Neural cell (in vitro differentiated cells): ENCODE results near the gene COL1A1. TPM values are rescaled to one million over a fixed set of nuclear protein-coding genes. Genes with fewer than 3 reads are reported as not detected.

Experiments
- H2AFZ ChIP-seq: fragments of 200-600, 300-800 bp; sonication (generic), shearing (Covaris generic); 2 replicates; pipeline ENCODE4 v1.6.0; 2014; ENCODE audit warnings: low read depth, mild to moderate bottlenecking, antibody characterized with exemption, low read length, moderate library complexity
- H3F3A ChIP-seq: fragments of 200-600 bp; shearing (Covaris generic); 2 replicates; pipeline ENCODE4 v1.6.1; 2016; ENCODE audit warnings: mild to moderate bottlenecking, moderate library complexity, mixed read lengths, antibody characterized with exemption, low read length; ENCODE audit not compliant: insufficient read depth, poor library complexity, severe bottlenecking
- H3K27ac ChIP-seq: fragments of 200-600, 300-800 bp; sonication (generic), shearing (Covaris generic); 2 replicates; pipeline ENCODE4 v1.5.1; 2014; ENCODE audit warnings: mild to moderate bottlenecking, low read length, moderate library complexity
- H3K27me3 ChIP-seq: fragments of 300-800, 200-600 bp; sonication (generic), shearing (Covaris generic); 2 replicates; pipeline ENCODE4 v1.6.0; 2014; ENCODE audit warnings: mild to moderate bottlenecking, low read depth, low read length, moderate library complexity; ENCODE audit not compliant: insufficient read depth
- H3K36me3 ChIP-seq: fragments of 300-800, 200-600 bp; sonication (generic), shearing (Covaris generic); 2 replicates; pipeline ENCODE4 v1.5.1; 2014; ENCODE audit warnings: mild to moderate bottlenecking, antibody characterized with exemption, low read length, moderate library complexity; ENCODE audit not compliant: insufficient read depth
- H3K4me2 ChIP-seq: fragments of 300-800, 200-600 bp; sonication (generic), shearing (Covaris generic); 2 replicates; pipeline ENCODE4 v1.6.0; 2014; ENCODE audit warnings: mild to moderate bottlenecking, low read length
- H3K4me3 ChIP-seq: fragments of 300-800, 200-600 bp; sonication (generic), shearing (Covaris generic); 2 replicates; pipeline ENCODE4 v1.5.1; 2014; ENCODE audit warnings: mild to moderate bottlenecking, low read length, moderate library complexity
- H3K79me2 ChIP-seq: fragments of 200-600 bp; shearing (Covaris generic); replicated peaks from 2 replicates; pipeline ENCODE4 v1.6.0; 2014; ENCODE audit warnings: mild to moderate bottlenecking, low read length, moderate library complexity; ENCODE audit not compliant: insufficient read depth
- H3K9ac ChIP-seq: fragments of 300-800, 200-600 bp; sonication (generic), shearing (Covaris generic); 2 replicates; pipeline ENCODE4 v1.6.1; 2016; ENCODE audit warnings: mild to moderate bottlenecking, low read length, mixed read lengths
- H3K9me2 ChIP-seq: fragments of 200-600 bp; shearing (Covaris generic); 2 replicates; pipeline ENCODE4 v1.6.1; 2016; ENCODE audit warnings: mild to moderate bottlenecking, low read length, mixed read lengths; ENCODE audit not compliant: insufficient read depth
- H3K9me3 ChIP-seq: fragments of 200-600, 300-800 bp; sonication (generic), shearing (Covaris generic); 2 replicates; pipeline ENCODE4 v1.6.1; 2016; ENCODE audit warnings: mild to moderate bottlenecking, mixed run types, low read length, moderate library complexity, mixed read lengths
- H4K20me1 ChIP-seq: fragments of 200-600 bp; shearing (Covaris generic); 2 replicates; pipeline ENCODE4 v1.6.1; 2016; ENCODE audit warnings: mild to moderate bottlenecking, mixed run types; ENCODE audit not compliant: insufficient read depth
- CTCF ChIP-seq: fragments of 450-650 bp; IDR thresholded peaks from 2 replicates; pipeline ENCODE4 v1.5.1; 2014; ENCODE audit warnings: antibody characterized with exemption, mild to moderate bottlenecking, moderate library complexity; ENCODE audit not compliant: poor library complexity, severe bottlenecking
- EP300 ChIP-seq: fragments of 450-650 bp; conservative IDR thresholded peaks from 2 replicates; pipeline ENCODE4 v1.6.1; 2014; ENCODE audit warnings: antibody characterized with exemption, mild to moderate bottlenecking, moderate library complexity; ENCODE audit not compliant: poor library complexity, severe bottlenecking
- EZH2 ChIP-seq: fragments of 200-600, 300-800 bp; shearing (Covaris generic), sonication (generic); IDR thresholded peaks from 2 replicates; pipeline ENCODE4 v1.6.1; 2014; ENCODE audit warnings: antibody characterized with exemption, low read length, borderline replicate concordance, mild to moderate bottlenecking; ENCODE audit not compliant: insufficient read depth, poor library complexity, severe bottlenecking
- MXI1 ChIP-seq: fragments of 450-650 bp; conservative IDR thresholded peaks from 2 replicates; pipeline ENCODE4 v1.6.1; 2014; ENCODE audit warnings: antibody characterized with exemption, mild to moderate bottlenecking; ENCODE audit not compliant: poor library complexity, severe bottlenecking
- POLR2AphosphoS5 ChIP-seq: IDR thresholded peaks from 2 replicates; pipeline ENCODE4 v1.6.1; 2012
- RAD21 ChIP-seq: fragments of 450-650 bp; conservative IDR thresholded peaks from 2 replicates; pipeline ENCODE4 v1.6.1; 2014; ENCODE audit warnings: antibody characterized with exemption, mild to moderate bottlenecking, moderate library complexity
- REST ChIP-seq: IDR thresholded peaks from 2 replicates; pipeline ENCODE4 v1.6.1; 2012; ENCODE audit warnings: borderline replicate concordance
- SMC3 ChIP-seq: fragments of 450-650 bp; conservative IDR thresholded peaks from 2 replicates; pipeline ENCODE4 v1.6.1; 2014; ENCODE audit warnings: antibody characterized with exemption, mild to moderate bottlenecking, moderate library complexity; ENCODE audit not compliant: poor library complexity
- TAF1 ChIP-seq: IDR thresholded peaks from 2 replicates; pipeline ENCODE4 v1.6.1; 2012; ENCODE audit warnings: low read depth
- polyA plus RNA-seq: library from polyadenylated mRNA; depleted of rRNA; stranded (reverse); fragments of >200 nt; gene quantifications from 2 replicates; pipeline ENCODE4 v1.2.3, GENCODE V29; 2014

COL1A1 gene
- polyA plus RNA-seq, 1 donor from 2014 or later = 0.14 TPM

- no peak overlapping the region for H3K4me2 ChIP-seq
- H3K9me3 ChIP-seq = no peaks in the 10 kb centered on the region
- no peak overlapping the region for H3K27ac ChIP-seq
- no peaks in the 10 kb centered on the region for H4K20me1 ChIP-seq
- H3K9ac ChIP-seq = no peak overlapping the region
- TF ChIP-seq CTCF = no peak
- no peak for TF ChIP-seq POLR2AphosphoS5
- no peak for TF ChIP-seq REST
- TF ChIP-seq RAD21 = no peak
- TF ChIP-seq SMC3 = no peak
- TF ChIP-seq EZH2 = no peak
- no peak for TF ChIP-seq TAF1
- no peak for TF ChIP-seq EP300
- TF ChIP-seq MXI1 = no peak
- H3K9me2 ChIP-seq = no peaks in the 10 kb centered on the region
- no peaks in the 10 kb centered on the region for H3K27me3 ChIP-seq
- H3K36me3 ChIP-seq = no peaks in the 10 kb centered on the region
- no peak overlapping the region for H2AFZ ChIP-seq
- H3K4me3 ChIP-seq = no peak overlapping the region
- H3K79me2 ChIP-seq = no peaks in the 10 kb centered on the region
- H3F3A ChIP-seq = no peaks in the 10 kb centered on the region
These were observed 8.7 kb downstream of the COL1A1 start for GRCh38 chr17:50192618-50193291.

- H3K27ac ChIP-seq = no peak overlapping the region
- TF ChIP-seq POLR2AphosphoS5 (no peak), EZH2 (no peak), RAD21 (no peak), SMC3 (no peak), REST (no peak), CTCF (no peak), TAF1 (no peak), MXI1 (no peak), EP300 (no peak)
- no peaks in the 10 kb centered on the region for H3K79me2 ChIP-seq
- H3K9me3 ChIP-seq = no peaks in the 10 kb centered on the region
- no peaks in the 10 kb centered on the region for H3K27me3 ChIP-seq
- no peak overlapping the region for H3K4me3 ChIP-seq
- no peak overlapping the region for H3K9ac ChIP-seq
- no peaks in the 10 kb centered on the region for H4K20me1 ChIP-seq
- no peaks in the 10 kb centered on the region for H3K9me2 ChIP-seq
- H3K4me2 ChIP-seq = no peak overlapping the region
- no peaks in the 10 kb centered on the region for H3F3A ChIP-seq
- H3K36me3 ChIP-seq = no peaks in the 10 kb centered on the region
- no peak overlapping the region for H2AFZ ChIP-seq
These were observed 9.2 kb downstream of the COL1A1 start for GRCh38 chr17:50192144-50192617.
